ENCODE measurements around the gene KIAA1958.

Gene KIAA1958

GRCh38 chr9:112631313-112632070, 144.9 kb downstream of the KIAA1958 start:
- Histone ChIP-seq H3K27ac (replicated peaks) (no peak overlapping the region), H3K27me3 (ENCODE audit: insufficient read depth, poor library complexity, severe bottlenecking) (no peaks in the 10 kb centered on the region), H3K4me3 (replicated peaks; ENCODE audit: insufficient read depth, low read length) (no peak overlapping the region)
- TF ChIP-seq SPI1 (IDR thresholded peaks at IDR 0.05; ENCODE audit: borderline replicate concordance, low read depth): no peak
- peak in 1 of 2 experiments; percentile 64 for DNase-seq (ENCODE audit: low read depth in 1 of 2, low spot score in 1 of 2)

- DNase-seq (ENCODE audit: low read depth in 1 of 2, low spot score in 1 of 2): no peak
- Histone ChIP-seq H3K27ac (replicated peaks) (no peak overlapping the region), H3K4me3 (replicated peaks; ENCODE audit: insufficient read depth, low read length) (no peak overlapping the region), H3K27me3 (ENCODE audit: insufficient read depth, poor library complexity, severe bottlenecking) (no peaks in the 10 kb centered on the region)
- TF ChIP-seq SPI1 (IDR thresholded peaks at IDR 0.05; ENCODE audit: borderline replicate concordance, low read depth) (no peak), POLR2AphosphoS5 (IDR thresholded peaks at IDR 0.05; ENCODE audit: low read depth) (no peak), CTCF (IDR thresholded peaks at IDR 0.05; ENCODE audit: insufficient read depth, low read length) (no peak), GABPA (IDR thresholded peaks at IDR 0.05; ENCODE audit: low read depth) (no peak), REST (IDR thresholded peaks at IDR 0.05; ENCODE audit: insufficient replicate concordance, low read depth) (no peak)
Observed at GRCh38 chr9:112640311-112640710, 153.7 kb downstream of the KIAA1958 start.

DNA sequence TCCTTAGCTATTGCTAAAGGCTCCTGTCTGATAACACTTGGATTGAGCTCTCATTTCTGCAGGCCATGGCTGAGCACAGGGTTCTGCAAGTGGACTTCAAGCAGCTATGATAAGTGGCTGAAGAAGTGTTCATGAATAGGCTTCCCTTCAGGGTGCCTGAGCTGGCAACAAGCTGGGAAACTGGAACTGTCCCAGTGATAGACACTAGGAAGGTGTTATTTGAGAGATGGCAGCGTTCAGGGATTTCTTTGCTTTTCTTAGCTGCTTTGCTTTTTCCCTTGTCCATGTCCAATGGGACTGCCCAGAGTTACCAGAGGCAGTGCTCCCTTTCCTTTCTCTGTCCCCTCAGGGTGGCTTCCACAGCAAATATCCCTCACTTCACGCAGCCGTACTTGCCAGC, 155.5 kb downstream of the KIAA1958 start:
- Histone ChIP-seq H3K27me3 (ENCODE audit: insufficient read depth, poor library complexity, severe bottlenecking) (no peaks in the 10 kb centered on the region), H3K27ac (replicated peaks) (no peak overlapping the region), H3K4me3 (replicated peaks; ENCODE audit: insufficient read depth, low read length) (no peak overlapping the region)
- DNase-seq (ENCODE audit: low read depth in 1 of 2, low spot score in 1 of 2): no peak
- TF ChIP-seq CTCF (IDR thresholded peaks at IDR 0.05; ENCODE audit: insufficient read depth, low read length): no peak
- no peak for TF ChIP-seq REST (IDR thresholded peaks at IDR 0.05; ENCODE audit: insufficient replicate concordance, low read depth)
- TF ChIP-seq GABPA (IDR thresholded peaks at IDR 0.05; ENCODE audit: low read depth): no peak
- no peak for TF ChIP-seq POLR2AphosphoS5 (IDR thresholded peaks at IDR 0.05; ENCODE audit: low read depth)
- no peak for TF ChIP-seq SPI1 (IDR thresholded peaks at IDR 0.05; ENCODE audit: borderline replicate concordance, low read depth)

- Histone ChIP-seq H3K4me3 (replicated peaks; ENCODE audit: insufficient read depth, low read length) (no peak overlapping the region), H3K27ac (replicated peaks) (no peak overlapping the region), H3K27me3 (ENCODE audit: insufficient read depth, poor library complexity, severe bottlenecking) (no peaks in the 10 kb centered on the region)
- TF ChIP-seq POLR2AphosphoS5 (IDR thresholded peaks at IDR 0.05; ENCODE audit: low read depth): no peak
- no peak for TF ChIP-seq GABPA (IDR thresholded peaks at IDR 0.05; ENCODE audit: low read depth)
- no peak for TF ChIP-seq REST (IDR thresholded peaks at IDR 0.05; ENCODE audit: insufficient replicate concordance, low read depth)
- no peak for TF ChIP-seq CTCF (IDR thresholded peaks at IDR 0.05; ENCODE audit: insufficient read depth, low read length)
- TF ChIP-seq SPI1 (IDR thresholded peaks at IDR 0.05; ENCODE audit: borderline replicate concordance, low read depth): no peak
- no peak for DNase-seq (ENCODE audit: low read depth in 1 of 2, low spot score in 1 of 2)
Observed at GRCh38 chr9:112647596-112647995, 161.0 kb downstream of the KIAA1958 start.

All from HL-60 (cell line).